GM12873 (cell line): ENCODE results near the gene PDCD4.

Experiments
- TF ChIP-seq, protein P1 (sequence below): IDR thresholded peaks from 2 replicates; pipeline ENCODE4 v1.5.1; 2012; ENCODE audit warnings: low read depth, mild to moderate bottlenecking, moderate library complexity, low read length, control low read depth; ENCODE audit not compliant: insufficient read depth; ENCODE audit errors: missing control alignments

PDCD4 gene

DNA sequence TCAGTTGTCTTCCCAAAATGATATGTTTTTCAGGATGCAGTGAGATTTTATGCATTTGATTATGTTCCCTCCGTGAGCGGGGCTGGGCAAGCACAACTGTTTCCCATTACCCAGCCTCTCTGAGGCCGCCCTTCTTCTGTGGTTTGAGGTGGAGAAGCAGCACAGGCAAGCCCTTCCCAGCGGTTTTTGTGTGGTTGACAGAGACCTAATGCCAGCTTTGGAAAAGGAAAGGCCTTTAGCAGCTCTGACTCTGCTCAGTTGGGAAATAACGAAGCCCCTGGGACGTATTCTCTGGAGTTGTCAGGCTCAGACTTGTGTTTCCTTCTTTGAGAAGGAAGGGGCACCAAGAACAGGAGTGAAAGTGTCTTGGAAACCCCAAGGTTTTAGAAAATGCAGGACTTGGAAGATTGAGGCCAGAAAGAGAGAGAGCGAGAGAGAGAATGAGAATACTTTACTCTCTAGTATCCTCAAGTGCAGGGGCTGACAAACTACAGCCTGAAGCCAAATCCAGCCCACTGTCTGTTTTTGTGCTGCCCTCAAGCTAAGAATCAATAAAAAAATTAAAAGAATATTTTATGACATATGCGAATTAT lies 20.6 kb upstream of the PDCD4 start:
- TF ChIP-seq, protein P1, sequence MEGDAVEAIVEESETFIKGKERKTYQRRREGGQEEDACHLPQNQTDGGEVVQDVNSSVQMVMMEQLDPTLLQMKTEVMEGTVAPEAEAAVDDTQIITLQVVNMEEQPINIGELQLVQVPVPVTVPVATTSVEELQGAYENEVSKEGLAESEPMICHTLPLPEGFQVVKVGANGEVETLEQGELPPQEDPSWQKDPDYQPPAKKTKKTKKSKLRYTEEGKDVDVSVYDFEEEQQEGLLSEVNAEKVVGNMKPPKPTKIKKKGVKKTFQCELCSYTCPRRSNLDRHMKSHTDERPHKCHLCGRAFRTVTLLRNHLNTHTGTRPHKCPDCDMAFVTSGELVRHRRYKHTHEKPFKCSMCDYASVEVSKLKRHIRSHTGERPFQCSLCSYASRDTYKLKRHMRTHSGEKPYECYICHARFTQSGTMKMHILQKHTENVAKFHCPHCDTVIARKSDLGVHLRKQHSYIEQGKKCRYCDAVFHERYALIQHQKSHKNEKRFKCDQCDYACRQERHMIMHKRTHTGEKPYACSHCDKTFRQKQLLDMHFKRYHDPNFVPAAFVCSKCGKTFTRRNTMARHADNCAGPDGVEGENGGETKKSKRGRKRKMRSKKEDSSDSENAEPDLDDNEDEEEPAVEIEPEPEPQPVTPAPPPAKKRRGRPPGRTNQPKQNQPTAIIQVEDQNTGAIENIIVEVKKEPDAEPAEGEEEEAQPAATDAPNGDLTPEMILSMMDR: no peak

GRCh38 chr10:110852255-110852896 lies 19.4 kb upstream of the PDCD4 start:
- TF ChIP-seq, protein P1: no peak

- TF ChIP-seq, protein P1: no peak
Measured at GRCh38 chr10:110852947-110853346, 18.8 kb upstream of the PDCD4 start.

GRCh38 chr10:110853921-110854605 lies 17.7 kb upstream of the PDCD4 start:
- TF ChIP-seq, protein P1: no peak

- TF ChIP-seq, protein P1: no peak
Measured at GRCh38 chr10:110857265-110858171, 14.2 kb upstream of the PDCD4 start.

GRCh38 chr10:110858297-110858934 lies 13.3 kb upstream of the PDCD4 start:
- TF ChIP-seq, protein P1: no peak
